Activated T-cell treated with anti-CD3 and anti-CD28 coated beads, Interleukin-2, amount 50 U/mL, for 48 hours (primary cell): ENCODE results near the gene GNAO1.

ENCODE experiments used
- DNase-seq, 2 experiments: peaks; one replicate each; pipeline ENCODE4 v3.0.0-alpha.2; 2020

GNAO1 gene

DNA sequence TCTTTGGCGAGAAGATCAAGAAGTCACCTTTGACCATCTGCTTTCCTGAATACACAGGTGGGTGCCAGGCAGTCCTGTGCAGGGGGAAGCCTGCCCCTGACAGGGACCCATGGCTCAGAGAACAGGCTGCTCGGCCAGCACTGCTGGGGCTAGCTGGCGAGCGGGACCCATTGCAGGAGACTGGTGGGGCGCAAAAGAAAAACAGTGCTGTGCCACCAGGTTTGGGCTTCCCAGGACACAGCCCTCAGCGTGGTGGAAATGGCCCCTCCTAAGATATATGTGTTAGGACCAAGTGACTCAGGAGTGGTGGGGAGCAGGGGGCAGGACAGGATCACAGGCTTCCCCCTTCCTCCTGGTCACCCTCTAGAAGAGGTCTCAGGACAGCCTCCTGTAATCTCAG is 160.2 kb downstream of the GNAO1 start:
- no peak for DNase-seq

DNA sequence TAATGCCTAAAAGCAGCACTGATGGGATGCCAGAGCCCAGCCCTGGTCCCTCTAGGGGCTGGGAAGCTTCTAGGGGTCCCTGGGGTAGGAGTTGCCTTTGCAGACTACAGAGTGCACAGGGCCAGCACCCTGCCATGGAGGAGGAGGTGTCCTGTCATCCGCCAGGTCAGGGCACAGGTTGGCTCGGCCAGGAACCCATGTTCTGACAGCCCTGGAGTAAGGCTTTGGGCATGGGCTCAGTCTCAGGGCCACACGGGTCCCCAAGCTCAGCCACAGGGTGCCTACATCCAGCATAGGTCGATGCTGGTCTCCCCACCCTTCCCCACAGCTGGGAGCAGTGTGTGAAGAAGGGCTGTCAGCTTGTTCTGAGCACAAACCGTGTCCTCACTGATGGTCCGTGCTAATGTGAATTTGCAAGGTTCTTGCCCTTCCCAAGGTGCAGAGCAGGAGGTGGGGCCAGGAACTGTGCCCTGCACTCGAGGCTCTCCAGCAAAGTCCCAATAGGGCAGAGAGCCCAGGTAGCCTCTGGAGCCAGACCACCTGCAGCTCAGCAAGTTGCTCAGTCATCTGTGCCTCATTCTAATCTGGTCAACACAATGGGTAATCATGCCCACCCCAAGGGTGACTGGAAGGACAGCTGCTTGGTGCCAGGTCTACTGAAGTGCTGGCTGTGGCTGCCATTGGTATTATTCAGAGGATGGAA is 161.2 kb downstream of the GNAO1 start:
- DNase-seq = no peak

DNA sequence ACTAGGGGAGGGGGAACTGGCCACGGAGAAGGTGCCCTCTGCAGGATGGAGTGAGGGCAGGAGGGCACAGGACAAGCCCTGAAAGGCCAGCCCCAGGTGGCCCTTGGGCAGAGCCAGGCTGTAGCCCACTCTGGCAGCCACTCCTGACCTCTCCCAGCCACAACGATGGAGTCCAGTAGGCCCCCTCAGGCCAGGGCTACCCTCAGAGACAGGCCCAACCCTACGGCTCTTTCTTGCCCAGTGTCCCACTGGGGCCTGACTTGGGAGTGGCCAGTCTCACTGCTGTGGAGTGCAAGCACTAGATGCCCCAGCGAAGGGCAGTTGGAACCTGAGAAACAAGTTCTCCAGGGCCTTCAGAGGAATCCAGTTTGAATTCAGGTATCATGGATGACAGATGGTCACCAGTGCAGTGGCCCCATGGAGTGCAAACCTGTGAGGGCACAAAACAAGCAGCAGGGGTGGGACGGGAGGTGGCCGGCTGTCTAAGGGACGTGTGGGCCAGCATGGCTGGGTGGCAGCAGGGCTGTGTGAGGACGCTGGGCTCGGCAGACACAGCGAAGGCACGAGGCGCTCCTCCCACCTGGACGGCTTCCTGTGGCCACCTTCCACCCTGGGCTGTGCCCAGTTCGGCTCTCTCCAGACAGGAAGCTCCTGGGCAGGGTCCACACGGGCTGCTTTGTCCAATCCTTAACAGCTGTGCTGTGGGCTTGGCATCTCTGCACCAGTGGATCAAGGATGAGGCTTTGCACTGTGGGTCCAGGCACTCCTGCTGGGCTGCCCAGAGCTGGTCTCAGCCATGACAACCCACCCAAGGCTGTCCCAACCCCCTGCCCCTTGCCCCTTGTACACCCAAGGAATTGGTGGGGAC is 162.0 kb downstream of the GNAO1 start:
- no peak for DNase-seq

DNA sequence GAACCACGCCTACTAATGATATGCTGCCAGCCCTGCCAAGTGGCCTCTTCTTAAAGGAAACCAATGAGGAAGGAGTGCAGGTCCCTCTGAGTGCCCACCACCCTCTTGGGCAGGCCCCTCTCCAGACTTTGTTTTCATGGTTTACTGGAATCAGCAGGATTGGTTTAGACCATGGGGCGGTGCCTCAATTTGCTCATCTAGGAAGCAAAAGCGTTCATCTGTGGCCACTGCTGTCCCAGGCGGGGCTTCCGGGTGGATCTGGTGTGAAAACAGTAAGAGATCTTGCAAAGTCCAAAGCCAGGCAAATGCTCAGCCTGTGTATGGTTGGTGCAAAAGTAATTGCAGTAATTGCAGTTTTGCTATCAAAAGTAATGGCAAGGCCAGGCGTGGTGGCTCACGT is 162.7 kb downstream of the GNAO1 start:
- DNase-seq = peak in 1 of 2 experiments; percentile 15

DNA sequence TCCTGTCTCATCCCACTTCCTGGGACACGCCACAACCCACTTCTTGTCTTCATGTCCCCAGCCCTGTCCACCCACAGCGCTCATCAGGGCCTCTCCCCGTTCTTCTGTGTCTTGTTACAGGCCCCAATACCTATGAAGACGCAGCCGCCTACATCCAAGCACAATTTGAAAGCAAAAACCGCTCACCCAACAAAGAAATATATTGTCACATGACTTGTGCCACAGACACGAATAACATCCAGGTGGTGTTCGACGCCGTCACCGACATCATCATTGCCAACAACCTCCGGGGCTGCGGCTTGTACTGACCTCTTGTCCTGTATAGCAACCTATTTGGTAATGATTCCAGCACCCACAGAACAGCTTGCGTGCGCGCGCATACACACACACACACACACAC is 163.5 kb downstream of the GNAO1 start:
- DNase-seq = peak in 1 of 2 experiments; percentile 13

DNA sequence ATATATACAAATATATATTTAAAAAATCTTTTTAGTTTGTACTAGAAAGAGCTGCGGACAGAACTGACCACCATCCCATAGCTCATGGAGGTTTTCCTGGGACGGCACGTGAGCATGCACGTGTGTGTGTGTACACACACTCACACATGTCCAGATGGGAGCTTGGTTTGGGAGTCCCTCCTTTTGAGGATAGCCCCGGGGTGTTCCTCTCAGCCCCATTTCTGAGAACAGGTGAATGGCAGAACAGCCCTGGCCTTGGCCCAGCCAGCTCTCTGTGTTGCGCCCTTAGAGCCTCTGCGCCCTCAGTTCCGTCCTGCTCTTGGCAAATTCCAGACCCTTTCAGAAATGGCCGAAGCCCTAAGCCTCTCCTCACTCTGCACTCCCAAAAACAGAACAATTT is 163.9 kb downstream of the GNAO1 start:
- peak in 1 of 2 experiments; percentile 13 for DNase-seq

DNA sequence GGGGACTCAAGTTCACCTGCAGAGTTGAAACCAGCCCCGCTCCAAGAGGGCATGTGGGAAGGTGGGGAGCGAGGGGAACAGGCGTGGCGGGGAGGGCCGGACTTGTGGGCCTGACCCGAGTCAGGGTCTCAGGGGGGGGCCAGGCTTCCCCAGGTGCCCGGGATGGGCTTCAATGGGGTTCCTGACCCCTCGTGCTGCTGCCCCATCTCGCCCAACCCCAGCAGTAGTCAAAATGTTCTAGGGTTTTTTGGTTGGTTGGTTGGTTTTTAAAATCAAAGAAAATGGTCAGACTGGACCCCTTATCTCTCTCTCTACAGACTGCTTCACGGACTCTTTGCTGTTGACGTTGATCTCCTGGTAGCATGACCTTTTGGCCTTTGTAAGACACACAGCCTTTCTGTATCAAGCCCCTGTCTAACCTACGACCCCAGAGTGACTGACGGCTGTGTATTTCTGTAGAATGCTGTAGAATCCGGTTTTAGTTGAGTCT is 164.5 kb downstream of the GNAO1 start:
- peak in 1 of 2 experiments; percentile 11 for DNase-seq

DNA sequence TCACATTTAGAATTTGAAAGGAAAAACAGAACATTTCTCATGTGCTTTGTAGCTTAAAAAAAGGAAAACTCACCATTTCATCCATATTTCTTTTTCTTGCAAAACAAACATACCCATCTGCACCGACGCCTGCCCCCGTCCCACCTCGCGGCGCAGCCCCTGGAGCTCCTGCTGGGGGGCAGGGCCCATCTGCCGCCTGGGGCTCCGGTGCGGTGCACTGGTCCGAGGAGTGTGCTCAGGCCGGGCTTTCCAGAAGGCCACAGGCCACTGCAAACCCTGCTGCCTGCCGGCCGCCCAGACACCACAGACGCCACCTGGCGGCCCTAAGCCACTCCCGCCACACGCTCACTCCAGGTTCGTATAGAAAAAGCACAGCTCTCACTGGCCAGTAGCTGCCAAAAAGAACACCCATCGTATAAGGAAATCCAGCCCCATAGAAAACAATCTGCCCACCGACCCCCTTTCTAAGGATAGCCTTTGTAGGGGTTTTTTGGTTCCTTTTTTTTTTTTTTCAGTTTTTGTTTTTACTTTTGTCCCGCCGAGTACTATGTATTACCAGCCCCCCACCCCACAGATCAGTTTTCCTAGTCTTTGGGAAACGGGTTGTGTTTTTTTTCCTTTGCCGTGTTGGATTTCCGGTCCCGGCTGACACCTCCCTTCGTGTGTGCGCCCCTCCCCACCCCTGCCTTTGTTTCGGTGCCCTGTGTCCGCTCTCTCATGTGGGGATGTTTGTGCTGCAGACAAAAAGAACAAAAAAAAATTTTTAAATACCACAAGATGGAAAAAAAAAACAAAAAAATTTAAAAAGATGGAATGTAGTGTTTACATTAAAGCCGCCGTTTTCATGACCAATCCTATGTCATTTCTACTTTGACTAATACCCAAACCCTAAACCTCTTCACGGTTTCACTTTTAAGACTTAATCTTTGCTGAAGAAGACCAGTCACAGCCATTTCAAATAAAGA is 165.3 kb downstream of the GNAO1 start:
- peak; percentile 66 to 75 for DNase-seq

DNA sequence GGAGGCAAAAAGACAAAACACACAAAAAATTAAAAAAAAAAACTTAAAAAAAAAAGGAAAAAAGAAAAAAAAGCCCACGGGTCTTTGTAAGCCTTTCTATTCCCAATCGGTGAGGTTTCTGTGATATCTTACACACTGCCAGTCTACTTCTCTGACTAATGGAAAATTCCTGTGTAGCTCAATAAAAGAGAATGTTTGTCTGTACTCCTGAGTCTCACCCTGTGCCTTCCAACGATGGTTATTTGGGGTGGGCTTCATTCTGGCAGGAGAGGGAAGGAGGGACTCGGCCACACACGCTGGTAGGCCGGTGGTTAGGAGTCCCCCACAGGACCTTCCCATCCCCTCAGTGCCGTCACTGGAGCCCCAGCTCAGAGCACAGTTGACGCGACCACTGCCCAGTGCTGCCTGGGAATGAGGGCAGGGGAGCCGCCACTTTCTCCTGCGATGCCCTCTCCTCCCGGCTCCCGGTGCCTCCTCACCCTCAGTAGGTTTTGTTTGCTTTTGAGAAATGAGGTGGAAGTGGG is 166.0 kb downstream of the GNAO1 start:
- peak; percentile 30 to 33 for DNase-seq

DNA sequence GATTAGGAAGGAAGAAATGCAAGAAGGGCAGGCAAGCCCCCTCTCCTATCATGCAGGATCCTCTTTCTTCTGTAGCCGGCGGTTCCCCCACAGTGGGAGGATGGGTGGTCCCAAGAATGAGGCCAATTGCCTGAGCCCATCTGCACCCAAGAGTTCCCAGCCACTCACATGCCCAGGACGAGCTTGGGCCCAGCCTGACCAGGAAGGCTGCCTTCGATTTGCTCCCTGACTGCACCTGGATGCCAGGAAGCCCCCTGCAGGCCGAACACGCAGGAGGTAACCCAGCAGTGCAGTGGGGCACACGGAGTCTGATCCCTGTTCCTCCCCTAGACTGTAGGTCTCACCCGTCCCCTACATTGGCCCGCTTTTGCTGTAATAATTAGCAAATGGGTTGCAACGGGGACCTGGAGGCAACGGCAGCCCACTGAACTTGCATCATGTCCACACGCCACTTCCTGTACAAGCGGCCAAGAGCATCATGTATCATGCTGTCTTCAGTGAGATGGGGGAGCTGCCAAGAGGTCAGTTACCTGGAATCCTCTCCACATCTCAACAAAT is 166.6 kb downstream of the GNAO1 start:
- peak; percentile 17 to 19 for DNase-seq

DNA sequence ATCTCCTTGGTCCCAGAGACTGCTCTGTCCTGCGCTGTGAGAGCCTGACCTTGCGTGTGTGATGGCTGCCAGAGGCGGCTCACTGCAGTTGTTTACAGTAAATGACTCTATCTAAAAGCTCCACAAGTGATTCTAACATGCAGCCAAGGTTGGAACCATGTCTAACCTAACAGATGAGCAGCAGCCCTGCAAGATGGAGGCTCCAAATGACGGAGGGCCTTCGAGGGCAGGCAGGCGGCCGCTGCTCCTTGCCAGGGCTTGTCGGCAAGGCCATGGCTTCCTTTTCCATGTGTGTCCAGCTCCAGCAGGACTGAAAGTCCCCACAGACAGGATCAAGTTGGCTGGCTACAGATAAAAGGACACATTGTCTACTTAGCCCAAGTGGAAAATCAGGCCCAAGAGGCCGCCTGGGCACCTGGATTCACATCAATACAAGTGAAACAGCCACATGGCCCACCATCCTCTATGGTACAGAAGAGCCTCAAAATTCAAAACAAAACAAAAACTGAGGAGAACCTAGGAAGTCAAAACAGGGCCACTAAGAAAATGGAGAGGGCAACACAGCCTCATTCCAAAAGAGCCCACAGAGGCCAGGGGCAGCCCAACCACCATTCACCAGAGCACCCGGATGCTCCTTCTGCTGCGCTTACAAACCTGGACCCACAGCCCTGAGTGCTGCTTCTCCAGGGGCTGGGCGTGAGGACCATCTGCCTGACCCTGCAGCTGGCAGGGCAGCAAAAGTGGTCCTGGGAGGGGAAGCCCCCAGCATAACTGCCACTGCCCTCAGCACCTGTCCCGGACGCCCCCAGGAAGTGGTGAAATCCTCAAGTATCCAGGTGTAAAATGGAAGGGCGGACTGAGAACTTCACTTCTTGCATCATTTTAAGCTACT is 169.1 kb downstream of the GNAO1 start:
- DNase-seq = peak; percentile 13 to 17

DNA sequence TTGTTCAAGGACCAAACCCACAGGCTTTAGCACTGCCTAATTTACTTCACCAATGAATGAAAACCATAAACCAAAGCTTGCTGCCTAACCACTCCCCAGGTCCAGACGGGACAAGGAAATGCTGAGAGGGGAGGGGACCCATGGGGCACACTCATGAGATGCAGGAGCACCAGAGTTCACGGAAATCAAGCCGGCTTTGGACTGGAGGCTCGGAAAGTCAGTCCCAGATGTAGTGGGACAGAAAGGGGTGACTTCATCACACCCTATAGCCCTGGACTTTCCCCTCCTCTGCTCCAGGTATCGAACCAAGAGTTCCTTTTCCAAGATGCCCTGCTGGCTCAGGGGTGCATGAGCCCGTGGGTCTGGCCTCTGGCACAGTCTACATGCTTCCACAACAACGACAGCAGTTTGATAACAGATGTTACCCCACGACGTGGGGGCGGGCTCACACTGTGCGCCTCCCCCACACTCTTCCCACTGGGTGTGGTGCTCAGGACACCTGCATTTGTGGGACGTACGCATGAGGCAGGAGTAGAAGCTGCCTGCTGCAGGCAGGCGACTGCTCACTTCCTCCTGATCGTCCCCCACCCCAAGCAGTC is 170.9 kb downstream of the GNAO1 start:
- DNase-seq = peak; percentile 11 to 14

DNA sequence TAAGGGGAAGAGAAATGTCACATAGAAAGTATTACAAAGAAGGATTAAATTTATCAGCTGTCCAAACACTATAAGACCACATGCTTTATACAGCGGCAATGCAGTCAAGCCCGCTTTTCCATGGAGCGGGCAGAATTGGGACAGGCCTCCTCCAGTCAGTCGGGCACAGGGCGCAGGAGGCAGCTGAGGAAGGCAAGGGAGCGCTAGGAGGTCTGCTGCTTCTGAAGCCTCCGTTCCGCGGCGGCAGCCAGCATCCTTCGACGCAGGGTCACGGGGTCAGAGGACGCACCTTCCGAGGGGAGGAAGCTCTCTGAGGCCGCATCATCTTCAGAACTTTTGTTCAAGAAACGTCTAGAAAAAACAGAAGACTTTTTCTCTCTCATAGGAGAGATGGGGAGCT is 171.4 kb downstream of the GNAO1 start:
- DNase-seq = peak; percentile 1 to 5

DNA sequence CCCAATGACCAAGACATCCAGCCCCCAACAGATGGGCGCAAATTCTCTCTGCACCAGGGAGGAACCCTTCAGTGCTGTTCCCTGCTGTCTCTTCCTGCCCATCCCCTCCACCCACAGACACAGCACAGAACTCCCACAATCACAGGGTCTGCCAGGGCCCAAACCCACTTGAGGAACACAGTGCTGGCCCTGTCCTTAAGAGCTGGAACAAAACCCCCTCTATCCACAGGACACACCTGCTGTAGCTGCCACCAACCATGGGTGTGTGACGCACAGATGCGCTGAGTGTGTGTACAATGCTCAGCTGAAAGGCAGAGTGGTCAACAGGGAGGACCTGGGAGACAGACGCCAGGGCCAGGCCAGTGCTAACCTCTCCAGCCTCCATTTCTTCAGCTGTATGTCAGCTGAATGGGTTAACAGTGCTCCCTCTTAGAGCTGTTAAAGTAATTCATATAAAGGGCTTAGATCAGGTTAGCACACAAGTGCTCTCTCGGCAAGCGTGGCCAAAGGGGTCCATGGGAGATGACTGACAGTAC is 172.0 kb downstream of the GNAO1 start:
- peak; percentile 4 to 7 for DNase-seq

DNA sequence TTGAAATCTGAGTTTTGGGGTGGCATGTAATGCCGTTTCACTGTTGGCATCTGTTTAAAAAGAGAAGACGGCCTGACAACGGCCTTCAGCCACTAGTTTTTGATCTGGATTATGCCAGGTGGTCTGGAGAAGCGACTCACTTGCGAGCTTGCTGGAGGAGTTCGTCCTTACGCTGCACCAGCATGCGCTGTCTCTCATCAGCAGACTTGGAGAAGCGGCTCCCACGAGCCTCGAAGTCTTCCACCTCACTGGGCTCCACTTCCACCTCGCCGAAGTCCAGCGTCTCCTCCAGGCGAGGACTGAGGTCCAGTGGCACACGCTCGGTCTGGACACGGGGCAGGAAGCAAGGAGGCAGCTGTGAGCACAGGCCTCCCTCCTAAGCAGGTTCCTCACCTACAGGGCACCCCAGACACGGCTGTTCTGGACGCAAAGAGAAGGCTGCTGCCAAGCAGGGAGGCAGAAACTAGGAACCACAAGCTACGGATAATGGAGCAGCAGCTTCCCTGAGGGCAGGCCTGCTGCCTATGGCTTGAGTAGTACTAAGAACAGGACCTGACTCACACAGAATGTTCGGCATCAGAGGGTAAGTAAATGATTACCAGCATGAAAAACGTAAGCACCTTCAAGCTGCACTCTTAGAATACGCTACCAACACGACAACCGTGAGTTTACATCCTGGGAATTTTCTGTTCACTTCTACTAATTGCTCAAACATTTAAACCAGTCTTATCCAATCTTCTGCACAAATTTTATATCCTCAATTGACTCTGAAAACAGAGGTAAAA is 172.7 kb downstream of the GNAO1 start:
- peak in 1 of 2 experiments; percentile 1 for DNase-seq

DNA sequence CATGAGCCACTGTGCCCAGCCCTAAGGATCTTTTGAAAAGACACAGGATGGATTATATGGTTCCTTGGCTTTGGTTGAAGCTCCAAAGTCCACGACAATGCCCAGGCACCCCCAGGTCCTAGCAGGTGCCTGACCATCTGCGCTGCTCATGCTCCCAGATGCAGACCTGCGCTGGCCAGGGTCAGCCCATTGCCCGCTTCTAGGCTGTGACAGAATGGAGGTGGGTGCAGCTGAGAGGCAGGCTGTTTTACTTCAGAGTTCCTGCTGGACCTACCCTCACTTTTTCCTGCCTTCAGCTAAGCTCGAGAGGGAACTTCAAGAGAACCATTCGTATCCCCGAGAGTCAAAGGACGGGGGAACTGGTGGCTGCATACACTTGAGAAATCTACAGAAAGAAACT is 173.6 kb downstream of the GNAO1 start:
- no peak for DNase-seq

DNA sequence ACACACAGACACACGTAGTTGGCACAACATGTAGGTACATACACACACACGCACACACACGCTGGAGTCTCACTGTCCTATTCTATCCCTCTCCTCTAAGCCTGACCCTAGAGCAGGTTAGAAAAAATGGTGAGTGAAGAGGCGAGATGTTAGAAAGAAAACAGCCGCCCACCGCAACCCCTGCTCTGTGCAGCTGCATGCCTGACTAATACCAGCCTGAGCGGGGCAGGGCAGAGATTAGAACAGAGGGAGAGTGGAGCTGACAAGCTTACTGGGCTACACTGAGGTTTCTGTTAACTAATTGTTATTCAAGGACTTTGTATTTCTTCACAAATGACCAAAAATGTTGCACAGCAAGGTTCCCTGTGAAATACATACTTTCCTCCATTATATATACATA is 174.3 kb downstream of the GNAO1 start:
- peak in 1 of 2 experiments; percentile 10 for DNase-seq

DNA sequence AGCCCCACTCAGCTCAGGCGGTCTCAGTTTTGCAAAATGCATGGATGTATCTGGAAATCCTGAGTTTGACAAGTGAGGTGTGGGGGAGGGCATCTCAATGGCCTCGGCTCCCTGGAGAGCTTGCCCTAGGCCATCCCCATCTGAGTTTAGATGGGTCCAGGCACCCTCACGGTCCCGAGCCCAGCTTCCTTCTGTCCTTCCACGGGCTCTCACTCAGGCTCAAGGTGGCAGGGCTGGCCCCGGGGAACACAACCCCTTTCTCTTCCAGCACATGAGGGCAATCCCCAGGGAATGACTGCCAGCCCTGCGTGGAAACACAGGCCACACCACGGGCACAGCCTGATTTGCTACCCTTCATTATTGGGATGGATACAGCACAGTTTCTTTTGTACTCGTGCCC is 175.7 kb downstream of the GNAO1 start:
- peak in 1 of 2 experiments; percentile 9 for DNase-seq

DNA sequence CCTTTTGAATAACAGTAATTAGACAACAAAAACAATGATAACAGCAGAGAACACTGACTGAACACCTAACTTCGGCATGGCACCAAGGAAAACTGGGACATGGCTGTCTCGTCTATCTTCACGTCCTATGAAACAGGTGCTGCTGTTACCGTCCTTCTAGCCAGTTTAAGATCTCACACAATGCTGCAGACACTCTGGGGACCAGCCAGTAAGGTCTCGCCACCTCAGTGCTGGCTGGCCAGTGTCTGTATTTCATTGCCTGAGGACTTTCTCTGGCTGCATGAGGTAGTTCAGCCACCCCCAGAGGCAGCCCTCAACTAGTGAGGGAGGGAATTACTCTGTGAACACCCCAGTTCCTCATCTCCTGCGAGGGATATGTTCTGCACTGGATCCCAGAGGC is 176.5 kb downstream of the GNAO1 start:
- peak in 1 of 2 experiments; percentile 9 for DNase-seq
